CD14-positive monocyte (primary cell): ENCODE results near the gene PDE9A. TPM values are rescaled to one million over a fixed set of nuclear protein-coding genes. Genes with fewer than 3 reads are reported as not detected.

Experiments used
- DNase-seq, 3 donors: peaks; one replicate each; pipeline ENCODE4 v3.0.0-alpha.2; 2011 to 2022
- H2AFZ ChIP-seq: 2 replicates; pipeline ENCODE4 v1.6.0; 2012; ENCODE audit warnings: mild to moderate bottlenecking, low read depth, low read length, inconsistent platforms; ENCODE audit not compliant: insufficient read depth, poor library complexity, severe bottlenecking
- H3K27ac ChIP-seq, 2 donors: 1 replicate in 1 of 2; 2 replicates in 1 of 2; pipeline ENCODE4 v1.5.1; 2012 to 2013; ENCODE audit warnings: low read length in 2 of 2, control low read depth in 1 of 2, inconsistent platforms in 1 of 2, low read depth in 1 of 2, mild to moderate bottlenecking in 1 of 2
- H3K27me3 ChIP-seq, 2 donors: one replicate each; pipeline versions ENCODE4 v1.6.0 to v1.6.1; 2011 to 2013; ENCODE audit warnings: low read length in 2 of 2; ENCODE audit not compliant: control insufficient read depth in 2 of 2, insufficient read depth in 2 of 2
- H3K36me3 ChIP-seq, 2 donors: replicated peaks in 1 of 2; 1 replicate in 1 of 2; 2 replicates in 1 of 2; pipeline versions ENCODE4 v1.5.1 to v1.6.1; 2012 to 2013; ENCODE audit warnings: low read length in 2 of 2, control low read depth in 1 of 2, inconsistent platforms in 1 of 2, mild to moderate bottlenecking in 1 of 2; ENCODE audit not compliant: insufficient read depth in 2 of 2, control insufficient read depth in 1 of 2
- H3K4me1 ChIP-seq, 2 donors: 1 replicate in 1 of 2; 2 replicates in 1 of 2; pipeline versions ENCODE4 v1.5.1 to v1.6.1; 2012 to 2013; ENCODE audit warnings: low read length in 2 of 2, control low read depth in 1 of 2, inconsistent platforms in 1 of 2, mild to moderate bottlenecking in 1 of 2, moderate library complexity in 1 of 2; ENCODE audit not compliant: insufficient read depth in 2 of 2, control insufficient read depth in 1 of 2
- H3K4me2 ChIP-seq: replicated peaks from 2 replicates; pipeline ENCODE3; 2012; ENCODE audit warnings: low read length, moderate library complexity, mild to moderate bottlenecking; ENCODE audit not compliant: poor library complexity, severe bottlenecking; ENCODE audit errors: extremely low read depth
- H3K4me3 ChIP-seq, 3 experiments: fragments of 200-600 bp in 1 of 3; sonication (generic) in 1 of 3; replicated peaks in 1 of 3; 1 replicate in 2 of 3; 2 replicates in 1 of 3; pipeline ENCODE4 v1.5.1; 2011 to 2013; ENCODE audit warnings: low read length in 3 of 3, mild to moderate bottlenecking in 3 of 3, control low read depth in 2 of 3, low read depth in 2 of 3, inconsistent platforms in 1 of 3, moderate library complexity in 1 of 3
- H3K79me2 ChIP-seq: 2 replicates; pipeline ENCODE4 v1.6.0; 2012; ENCODE audit warnings: mild to moderate bottlenecking, control low read depth, inconsistent platforms, low read length, moderate library complexity; ENCODE audit not compliant: insufficient read depth
- H3K9ac ChIP-seq: 2 replicates; pipeline ENCODE4 v1.6.0; 2017; ENCODE audit warnings: low read length, mild to moderate bottlenecking; ENCODE audit not compliant: insufficient read depth, poor library complexity, severe bottlenecking
- H3K9me3 ChIP-seq, 2 donors: replicated peaks in 1 of 2; 1 replicate in 1 of 2; 2 replicates in 1 of 2; pipeline versions ENCODE4 v1.5.1 to v1.6.1; 2012 to 2013; ENCODE audit warnings: low read length in 2 of 2, control low read depth in 1 of 2; ENCODE audit not compliant: control insufficient read depth in 1 of 2, insufficient read depth in 1 of 2
- H4K20me1 ChIP-seq: 2 replicates; pipeline ENCODE4 v1.6.0; 2012; ENCODE audit warnings: mild to moderate bottlenecking, low read length, control low read depth, moderate library complexity; ENCODE audit not compliant: insufficient read depth
- H3K27ac Mint-ChIP-seq, 7 donors: one replicate each; pipeline ENCODE4 v1.8.0; 2020; ENCODE audit warnings: mild to moderate bottlenecking in 7 of 7, mixed read lengths in 7 of 7, moderate library complexity in 6 of 7, inconsistent platforms in 2 of 7
- H3K27me3 Mint-ChIP-seq, 3 donors: one replicate each; pipeline ENCODE4 v1.8.0; 2021 to 2022; ENCODE audit warnings: low read depth in 3 of 3, mild to moderate bottlenecking in 3 of 3, mixed read lengths in 3 of 3, moderate library complexity in 3 of 3, inconsistent platforms in 1 of 3
- H3K36me3 Mint-ChIP-seq, 2 donors: one replicate each; pipeline ENCODE4 v1.8.0; 2020; ENCODE audit warnings: mixed read lengths in 2 of 2, inconsistent platforms in 1 of 2, mild to moderate bottlenecking in 1 of 2
- H3K4me1 Mint-ChIP-seq: one replicate; pipeline ENCODE4 v1.8.0; 2020; ENCODE audit warnings: mild to moderate bottlenecking, mixed read lengths
- H3K4me3 Mint-ChIP-seq, 2 donors: one replicate each; pipeline ENCODE4 v1.8.0; 2020; ENCODE audit warnings: mild to moderate bottlenecking in 2 of 2, mixed read lengths in 2 of 2, moderate library complexity in 1 of 2
- H3K9me3 Mint-ChIP-seq, 7 donors: one replicate each; pipeline ENCODE4 v1.8.0; 2020 to 2022; ENCODE audit warnings: mixed read lengths in 7 of 7, mild to moderate bottlenecking in 6 of 7, moderate library complexity in 6 of 7, inconsistent platforms in 2 of 7
- CTCF ChIP-seq: fragments of 200-600 bp; IDR thresholded peaks from one replicate; pipeline ENCODE4 v1.8.0; 2022; ENCODE audit warnings: antibody characterized with exemption, mild to moderate bottlenecking
- WGBS: methylation state at CpG from one replicate; pipeline ENCODE4 v1.1.5; 2013; ENCODE audit warnings: missing lambda C conversion rate; ENCODE audit not compliant: insufficient coverage; 5-methylcytosine and 5-hydroxymethylcytosine counted together
- intact Hi-C, 2 donors: fragments of 100-400 bp; cut with micrococcal nuclease; formaldehyde crosslinking; loops; one replicate each; pipeline versions ENCODE4 v1.15.0 to v1.15.1; 2023
- polyA plus RNA-seq, 3 donors: library from polyadenylated mRNA; depleted of rRNA in 1 of 3; unstranded in 2 of 3; stranded (reverse) in 1 of 3; fragments of 300-500 nt in 2 of 3; fragments of >200 nt in 1 of 3; fragmentation: Illumina TruSeq in 2 of 3; gene quantifications; 1 replicate in 2 of 3; 2 replicates in 1 of 3; pipeline ENCODE4 v1.2.3, GENCODE V29; 2012 to 2021

Gene PDE9A
- polyA plus RNA-seq, 3 donors: 0.05 to 0.52 TPM; not detected in 1

GRCh38 chr21:42612390-42612789, 41.0 kb upstream of the PDE9A start:
- intact Hi-C loops: no loop called here
- H3K36me3 Mint-ChIP-seq: no peaks in the 10 kb centered on the region
- H3K27me3 Mint-ChIP-seq: peaks cover 0 to 4% (median 0%) of the 10 kb centered on the region in 3 donors
- Histone ChIP-seq H3K9ac (no peak overlapping the region), H3K79me2 (no peaks in the 10 kb centered on the region), H3K4me1 (peaks cover 5 to 6% of the 10 kb centered on the region in 2 donors), H3K4me3 (no peak overlapping the region), H3K4me2 (no peak overlapping the region), H3K27ac (no peak overlapping the region), H2AFZ (no peak overlapping the region), H3K27me3 (peaks cover 0 to 6% of the 10 kb centered on the region in 2 donors), H3K36me3 (no peaks in the 10 kb centered on the region), H4K20me1 (no peaks in the 10 kb centered on the region), H3K9me3 (peaks cover 0 to 15% of the 10 kb centered on the region in 2 donors)
- no peak overlapping the region for H3K4me3 Mint-ChIP-seq
- no peak overlapping the region for H3K27ac Mint-ChIP-seq
- DNase-seq: no peak
- WGBS: 100% methylated on average over 1 of the region's 1 CpG
- H3K4me1 Mint-ChIP-seq: no peaks in the 10 kb centered on the region
- TF ChIP-seq CTCF: no peak
- peaks cover 3 to 23% (median 10%) of the 10 kb centered on the region in 7 donors for H3K9me3 Mint-ChIP-seq

GRCh38 chr21:42613756-42614155, 39.7 kb upstream of the PDE9A start:
- Histone ChIP-seq H3K4me2 (no peak overlapping the region), H2AFZ (no peak overlapping the region), H3K36me3 (no peaks in the 10 kb centered on the region), H3K79me2 (no peaks in the 10 kb centered on the region), H3K27me3 (peaks cover 0 to 6% of the 10 kb centered on the region in 2 donors), H3K27ac (no peak overlapping the region), H3K9me3 (peaks cover 0 to 15% of the 10 kb centered on the region in 2 donors), H3K4me3 (no peak overlapping the region), H3K9ac (no peak overlapping the region), H4K20me1 (no peaks in the 10 kb centered on the region), H3K4me1 (peaks cover 5 to 6% of the 10 kb centered on the region in 2 donors)
- Mint-ChIP-seq H3K27me3 (peaks cover 0 to 4% (median 3%) of the 10 kb centered on the region in 3 donors), H3K4me1 (no peaks in the 10 kb centered on the region), H3K36me3 (no peaks in the 10 kb centered on the region), H3K4me3 (no peak overlapping the region), H3K9me3 (peaks cover 2 to 19% (median 9%) of the 10 kb centered on the region in 7 donors), H3K27ac (no peak overlapping the region)
- WGBS: no CpG with 5 or more reads among the region's 5 CpGs
- no peak for DNase-seq
- TF ChIP-seq CTCF: no peak
- intact Hi-C loops: no loop called here
